GM18502 (cell line): Measurements from ENCODE around the gene HEXIM2.
A peak's percentile ranks its signal among the peaks of the same experiment; 100 is the strongest.

Source experiments
- ATAC-seq: cut with Tn5 transposase; IDR thresholded peaks from one replicate; pipeline ENCODE4 v1.9.1; 2021; ENCODE audit warnings: mild to moderate bottlenecking; ENCODE audit not compliant: unreplicated experiment, poor library complexity

Gene HEXIM2

DNA sequence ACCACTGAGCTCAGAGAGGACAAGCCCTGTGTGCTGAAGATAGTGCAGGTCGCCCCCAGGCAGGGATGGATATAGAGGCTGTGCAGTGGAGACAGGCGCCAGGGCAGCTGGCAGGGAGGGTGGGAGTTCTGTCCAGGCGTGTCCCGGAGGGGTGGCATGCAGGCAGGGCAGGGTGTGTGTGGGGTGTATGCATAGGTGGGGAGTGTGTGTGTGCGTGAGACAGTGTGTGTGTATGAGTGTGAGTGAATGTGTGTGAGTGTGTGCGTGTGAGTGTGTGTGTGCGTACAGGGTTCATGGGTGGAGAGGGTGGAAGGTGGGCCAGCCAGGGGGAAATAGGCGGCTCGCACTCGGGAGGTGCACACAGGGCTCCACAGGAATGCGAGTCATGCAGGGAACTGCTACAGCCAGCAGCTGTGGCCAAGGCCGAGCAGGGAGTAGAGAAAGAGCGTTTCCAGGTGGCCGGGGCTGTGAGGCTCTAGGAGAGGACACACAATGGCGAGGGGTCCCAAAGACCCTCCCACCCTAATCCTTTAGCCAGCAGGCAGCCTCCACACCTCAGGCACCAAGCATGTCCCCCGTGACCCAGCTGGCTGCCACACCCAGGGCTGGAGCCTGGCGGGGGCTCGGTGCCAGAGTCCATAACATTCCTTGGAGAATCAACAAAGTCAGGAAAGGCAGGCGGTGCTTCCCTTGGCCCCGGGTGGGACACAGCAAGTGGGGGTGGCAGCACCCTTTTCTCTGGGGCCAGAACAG lies 34.0 kb upstream of the HEXIM2 start:
- ATAC-seq: no peak

DNA sequence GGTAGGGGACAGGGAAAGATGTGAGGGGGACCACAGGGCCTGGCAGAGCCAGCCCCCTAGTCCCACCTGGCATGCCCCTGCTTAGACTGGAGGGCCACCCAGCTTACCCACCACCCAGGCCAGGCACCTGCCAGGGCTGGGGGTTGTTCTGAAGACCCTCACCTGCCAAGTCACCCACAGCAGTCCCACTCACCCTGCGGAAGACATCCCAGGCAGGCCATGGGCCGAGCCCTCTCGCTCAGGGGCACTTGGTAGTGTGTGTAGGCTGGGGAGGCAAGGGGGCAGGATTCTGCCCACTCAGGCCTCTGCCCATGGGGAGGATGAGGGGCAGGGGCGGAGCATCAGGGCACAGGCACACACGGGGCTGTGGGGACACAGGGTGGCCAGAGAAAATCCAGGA lies 33.3 kb upstream of the HEXIM2 start:
- no peak for ATAC-seq

DNA sequence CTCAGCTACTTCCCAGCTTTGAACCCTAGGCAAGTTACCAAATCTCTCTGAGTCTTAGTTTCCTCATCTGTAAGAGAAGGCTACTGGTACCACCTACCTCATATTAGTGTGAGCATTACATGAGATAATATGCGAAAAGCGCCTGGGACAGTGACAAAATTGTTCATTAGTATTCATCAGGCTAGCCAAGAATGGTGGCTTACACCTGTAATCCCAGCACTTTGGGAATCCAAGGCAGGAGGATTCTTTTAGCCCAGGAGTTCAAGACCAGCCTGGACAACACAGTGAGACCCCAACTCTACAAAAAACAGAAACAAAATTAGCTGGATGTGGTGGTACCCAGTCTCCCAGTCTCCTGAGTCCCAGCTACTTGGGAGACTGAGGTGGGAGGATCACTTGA lies 32.7 kb upstream of the HEXIM2 start:
- ATAC-seq: no peak

DNA sequence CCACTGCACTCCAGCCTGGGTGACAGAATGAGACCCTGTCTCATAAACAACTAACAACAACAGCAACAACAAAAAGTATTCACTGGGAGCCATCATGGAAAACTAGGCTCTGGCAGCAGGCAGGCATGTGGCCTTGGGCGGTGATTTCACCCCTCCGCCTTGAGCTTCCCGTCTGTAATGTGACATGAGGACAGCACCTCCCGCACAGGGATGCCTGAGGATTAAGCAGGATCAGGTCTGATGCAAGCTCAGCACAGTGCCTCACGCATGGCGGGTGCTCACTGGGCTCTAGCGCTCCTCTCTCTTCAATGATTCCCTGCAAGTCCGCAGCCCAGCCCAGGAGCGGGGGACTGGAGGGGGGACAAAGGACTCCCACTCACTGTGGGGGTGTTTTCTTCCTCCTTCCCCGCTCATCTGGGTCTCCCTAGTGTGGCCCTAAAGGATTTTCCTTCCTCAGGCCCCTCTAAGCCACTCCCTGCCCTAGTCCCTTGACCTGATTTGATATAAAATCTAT lies 32.2 kb upstream of the HEXIM2 start:
- ATAC-seq: no peak

- ATAC-seq: no peak
These were observed 31.6 kb upstream of the HEXIM2 start for GRCh38 chr17:45129940-45130680.

DNA sequence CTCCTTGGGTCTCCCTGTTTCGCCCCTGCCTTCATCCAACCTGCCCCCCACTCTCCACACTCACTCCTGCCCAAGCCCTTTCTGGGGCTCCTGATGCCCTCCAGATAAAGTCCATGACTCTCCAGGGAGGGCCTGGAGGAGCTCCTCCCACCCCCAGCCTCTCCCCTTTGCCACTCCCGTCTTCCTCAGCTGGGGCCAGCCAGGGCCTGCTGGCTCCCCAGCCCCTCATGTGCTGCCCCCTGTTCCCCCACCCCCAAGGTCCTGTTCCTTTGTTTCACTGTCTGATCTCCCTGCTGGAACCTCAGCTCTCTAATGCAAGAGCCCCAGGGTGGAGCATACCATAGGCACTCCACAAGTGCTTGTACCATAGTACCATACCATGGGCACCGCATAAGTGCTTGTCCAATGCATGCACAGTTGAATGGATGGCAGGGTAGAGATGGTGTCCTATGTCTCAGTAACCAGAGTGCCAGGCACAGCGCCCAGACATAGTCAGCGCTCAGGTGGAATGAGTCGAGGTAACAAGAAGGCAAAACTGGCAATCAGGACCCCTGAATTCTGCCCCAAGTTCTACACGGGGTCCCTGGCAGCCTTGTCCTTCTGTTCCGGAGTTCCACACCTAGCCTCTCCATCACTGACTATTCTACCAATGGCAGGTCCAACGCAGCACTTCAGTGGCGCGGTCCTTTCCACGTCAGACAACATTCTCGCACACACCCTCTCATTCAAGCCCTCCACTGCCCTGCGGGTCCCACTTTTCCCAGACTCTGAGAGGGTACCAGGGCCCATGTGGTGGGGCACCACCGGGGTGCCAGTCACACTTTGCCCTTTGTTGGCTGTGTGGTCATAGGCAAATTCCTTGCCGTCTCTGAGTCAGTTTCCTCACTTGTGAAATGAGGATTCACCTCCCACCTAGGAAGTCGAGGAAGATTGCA lies 30.7 kb upstream of the HEXIM2 start:
- no peak for ATAC-seq

DNA sequence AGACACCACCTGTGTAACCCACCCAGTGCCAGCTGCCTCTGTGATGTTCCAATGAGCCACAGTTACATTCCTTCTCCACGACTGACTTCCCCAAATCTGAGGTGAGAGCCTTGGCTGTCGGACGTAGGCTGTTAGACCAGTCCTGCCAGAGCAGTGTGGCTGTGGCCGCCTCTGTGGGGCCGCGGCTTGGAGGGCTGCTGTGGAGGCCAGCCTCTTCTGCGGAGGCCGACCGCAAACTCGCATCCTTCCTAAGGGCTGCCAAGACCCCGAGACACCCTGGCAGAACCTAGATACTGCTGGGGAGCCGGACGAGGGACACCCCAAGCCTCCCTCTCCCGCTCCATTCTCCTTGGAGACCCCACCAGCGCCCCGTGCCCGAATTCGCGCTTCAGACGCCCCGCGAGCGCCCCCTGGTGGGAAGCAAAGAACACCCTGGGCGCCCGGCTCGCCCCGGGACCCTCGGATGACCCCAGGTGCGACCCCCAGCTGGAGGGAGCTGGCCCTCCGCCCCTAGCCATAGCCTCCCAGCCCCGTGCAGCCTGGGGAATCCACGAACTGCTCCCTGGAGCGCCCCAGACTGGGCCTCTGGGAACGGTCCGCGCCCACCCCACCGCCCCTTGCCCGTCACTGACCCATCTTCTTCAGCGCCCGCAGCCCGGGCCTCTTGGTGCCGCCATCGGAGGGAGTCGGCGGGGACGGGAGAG lies 29.9 kb upstream of the HEXIM2 start:
- no peak for ATAC-seq

GRCh38 chr17:45132320-45132571 lies 29.4 kb upstream of the HEXIM2 start, which contains the start of gene PLCD3:
Gene PLCD3 (minus strand): TSS chr17:45132515. CDS start chr17:45132410, 105 bp downstream.
- no peak for ATAC-seq

DNA sequence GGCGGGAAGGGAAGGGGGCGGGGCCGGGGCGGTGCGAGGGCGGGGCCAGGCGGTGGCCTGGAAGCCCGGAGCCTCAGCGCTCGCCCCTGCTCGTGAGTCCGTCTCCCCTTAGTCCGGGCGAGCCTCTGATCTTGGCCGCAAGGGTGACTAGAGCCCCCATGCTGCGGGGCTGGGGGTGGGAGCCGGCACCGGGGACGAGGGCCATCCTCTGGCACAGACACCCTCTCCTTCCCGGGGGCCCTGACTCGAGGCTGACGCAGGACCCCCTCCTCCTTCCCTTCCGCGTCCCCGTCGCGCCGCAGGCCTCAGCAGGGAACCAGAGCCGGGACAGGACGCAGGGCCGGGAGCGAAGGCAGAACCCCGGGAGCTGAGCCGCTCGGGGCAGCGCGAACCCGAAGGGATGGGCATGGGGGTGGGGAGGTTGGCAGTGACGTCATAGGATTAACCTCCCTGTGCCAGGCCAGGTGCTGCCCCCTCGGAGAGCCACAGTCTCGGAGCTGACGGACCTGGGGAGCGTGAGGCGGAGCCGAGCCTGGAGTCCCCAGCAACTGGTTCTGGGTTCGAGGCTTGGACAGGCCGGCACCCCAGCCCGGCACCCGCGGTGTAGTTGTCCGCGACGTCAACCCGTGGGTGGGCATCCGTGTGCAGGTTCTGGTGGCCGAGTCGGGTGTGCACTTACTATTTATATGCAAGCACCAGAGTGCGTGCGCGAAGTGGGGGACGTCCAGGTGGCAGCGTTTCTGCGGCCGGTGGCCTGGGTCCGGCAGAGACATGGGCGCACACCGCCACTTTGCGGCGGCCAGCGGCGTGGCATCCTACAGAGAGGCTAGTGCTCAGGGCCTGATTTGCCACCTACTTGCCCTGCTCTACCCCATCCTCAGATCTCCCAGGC lies 28.9 kb upstream of the HEXIM2 start:
- ATAC-seq: no peak

DNA sequence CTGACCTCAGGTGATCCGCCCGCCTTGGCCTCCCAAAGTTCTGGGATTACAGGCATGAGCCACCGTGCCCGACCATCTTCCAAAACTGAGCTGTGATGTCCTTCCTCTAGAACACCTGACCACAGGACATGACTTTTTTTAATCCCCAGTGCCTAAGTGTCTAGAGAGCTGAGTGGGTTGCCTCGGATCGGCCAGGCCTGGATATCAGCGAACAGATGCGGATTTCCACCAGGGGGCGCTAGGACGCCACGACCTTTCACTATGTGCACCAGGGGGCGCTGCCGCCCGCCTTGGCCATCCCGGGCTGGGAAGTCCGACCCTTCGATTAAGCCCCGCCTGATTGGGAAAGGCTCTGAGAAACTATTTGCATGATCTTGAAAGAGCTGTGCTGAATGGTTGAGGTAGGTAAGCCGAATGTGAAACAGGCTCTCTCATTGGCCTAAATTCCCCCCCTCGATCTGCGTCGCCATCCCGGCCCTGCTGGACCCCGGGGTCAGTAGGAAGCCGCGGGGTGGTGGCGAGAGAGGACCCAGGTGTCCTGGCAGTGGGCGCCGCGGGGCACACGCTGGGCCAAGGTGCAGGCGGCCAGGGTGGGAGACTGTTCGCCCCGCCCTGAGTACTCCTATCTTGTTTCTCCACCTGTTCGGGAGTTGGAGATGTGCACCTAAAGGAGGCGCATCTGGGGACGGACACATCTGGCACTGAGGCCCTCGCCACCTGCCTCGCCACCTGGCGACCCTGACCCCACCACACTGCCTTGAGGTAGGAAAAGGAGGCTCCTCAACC lies 26.3 kb upstream of the HEXIM2 start, which contains the start of gene ACBD4:
Gene ACBD4 (plus strand): TSS at position 496 of the 786 bp plus-strand sequence. CDS start 458 bp downstream, outside the sequence.
- ATAC-seq: peak; percentile 75

DNA sequence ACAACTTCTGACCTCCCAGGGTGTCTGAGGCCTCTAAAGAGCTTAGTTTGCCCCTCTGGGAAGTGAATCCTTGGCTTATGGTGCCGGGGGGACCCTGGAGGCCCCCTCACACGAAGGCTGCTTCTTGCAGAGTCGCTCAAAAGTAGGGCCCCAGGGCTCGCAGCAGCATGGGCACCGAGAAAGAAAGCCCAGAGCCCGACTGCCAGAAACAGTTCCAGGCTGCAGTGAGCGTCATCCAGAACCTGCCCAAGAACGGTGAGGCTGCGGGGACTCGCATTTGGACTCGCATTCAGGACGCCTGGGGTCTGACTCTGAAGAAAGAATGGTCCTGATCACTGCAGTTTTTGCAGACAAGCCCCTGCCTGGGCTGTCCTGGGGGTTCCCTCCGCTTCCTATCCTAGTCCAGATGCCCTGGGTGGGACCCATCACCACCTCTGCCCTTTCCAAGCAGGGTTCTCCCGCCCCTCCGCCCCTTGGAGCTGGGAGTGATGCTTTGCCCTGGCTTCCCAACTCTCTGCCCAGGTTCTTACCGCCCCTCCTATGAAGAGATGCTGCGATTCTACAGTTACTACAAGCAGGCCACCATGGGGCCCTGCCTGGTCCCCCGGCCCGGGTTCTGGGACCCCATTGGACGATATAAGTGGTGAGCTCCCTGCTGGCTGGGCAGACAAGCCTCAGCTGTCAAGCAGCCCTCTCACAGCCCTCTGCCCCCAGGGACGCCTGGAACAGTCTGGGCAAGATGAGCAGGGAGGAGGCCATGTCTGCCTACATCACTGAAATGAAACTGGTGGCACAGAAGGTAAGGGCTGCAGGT lies 25.5 kb upstream of the HEXIM2 start:
- no peak for ATAC-seq

- no peak for ATAC-seq
These were observed 24.7 kb upstream of the HEXIM2 start for GRCh38 chr17:45136846-45137560.

- ATAC-seq: no peak
These were observed 23.9 kb upstream of the HEXIM2 start for GRCh38 chr17:45137561-45138305.

GRCh38 chr17:45138911-45139532 lies 22.7 kb upstream of the HEXIM2 start:
- no peak for ATAC-seq

GRCh38 chr17:45139533-45139920 lies 22.1 kb upstream of the HEXIM2 start:
- ATAC-seq: no peak
